GM23338 (cell line): Measurements from ENCODE around the gene ETFA. TPM values are rescaled to one million over a fixed set of nuclear protein-coding genes. Genes with fewer than 3 reads are reported as not detected.

Experiments
- ATAC-seq: fragments of 200-7000 bp; cut with Tn5 transposase; 3 replicates; pipeline ENCODE4 v1.9.1; 2020
- DNase-seq: peaks from one replicate; pipeline ENCODE4 v3.0.0-alpha.2; 2015; ENCODE audit warnings: low spot score
- H2AFZ ChIP-seq: fragments of 200-600 bp; sonication (generic); 2 replicates; pipeline ENCODE4 v1.8.0; 2016; ENCODE audit warnings: antibody characterized with exemption, mild to moderate bottlenecking, moderate library complexity
- H3F3A ChIP-seq: fragments of 200-600 bp; sonication (generic); replicated peaks from 2 replicates; pipeline ENCODE4 v1.8.0; 2017; ENCODE audit warnings: antibody characterized with exemption, mixed run types, low read depth
- H3K27ac ChIP-seq: fragments of 200-600 bp; sonication (generic); 2 replicates; pipeline ENCODE4 v1.6.1; 2016; ENCODE audit warnings: low read depth
- H3K27me3 ChIP-seq: fragments of 200-600 bp; sonication (generic); 2 replicates; pipeline ENCODE4 v1.8.0; 2016; ENCODE audit warnings: mild to moderate bottlenecking, mixed run types, moderate library complexity; ENCODE audit not compliant: insufficient read depth
- H3K36me3 ChIP-seq: fragments of 200-600 bp; sonication (generic); 2 replicates; pipeline ENCODE4 v1.8.0; 2016; ENCODE audit warnings: mild to moderate bottlenecking; ENCODE audit not compliant: insufficient read depth
- H3K4me1 ChIP-seq: fragments of 200-600 bp; sonication (generic); 2 replicates; pipeline ENCODE4 v1.8.0; 2016; ENCODE audit warnings: mild to moderate bottlenecking, moderate library complexity; ENCODE audit not compliant: insufficient read depth
- H3K4me2 ChIP-seq: fragments of 200-600 bp; sonication (generic); 2 replicates; pipeline ENCODE4 v1.7.1; 2017; ENCODE audit warnings: mixed run types
- H3K4me3 ChIP-seq: fragments of 200-600 bp; sonication (generic); 2 replicates; pipeline ENCODE4 v1.6.1; 2016; ENCODE audit warnings: mixed run types
- H3K79me2 ChIP-seq: fragments of 200-600 bp; sonication (generic); replicated peaks from 2 replicates; pipeline ENCODE4 v1.8.0; 2017; ENCODE audit warnings: mild to moderate bottlenecking; ENCODE audit not compliant: insufficient read depth
- H3K9me2 ChIP-seq: fragments of 200-600 bp; sonication (generic); 2 replicates; pipeline ENCODE4 v1.8.0; 2017; ENCODE audit not compliant: insufficient read depth
- H4K20me1 ChIP-seq: fragments of 200-600 bp; sonication (generic); replicated peaks from 2 replicates; pipeline ENCODE4 v1.8.0; 2017; ENCODE audit warnings: mild to moderate bottlenecking; ENCODE audit not compliant: insufficient read depth
- H3K27ac Mint-ChIP-seq: 2 replicates; pipeline ENCODE4 v1.8.0; 2020; ENCODE audit warnings: inconsistent platforms, mild to moderate bottlenecking, moderate library complexity, mixed read lengths
- H3K27me3 Mint-ChIP-seq: 3 replicates; pipeline ENCODE4 v1.8.0; 2022; ENCODE audit warnings: low read depth, mild to moderate bottlenecking, moderate library complexity, mixed read lengths, inconsistent platforms; ENCODE audit not compliant: insufficient read depth, poor library complexity
- H3K36me3 Mint-ChIP-seq: 3 replicates; pipeline ENCODE4 v1.8.0; 2021; ENCODE audit warnings: low read depth, mild to moderate bottlenecking, inconsistent platforms, moderate library complexity, mixed read lengths
- H3K4me1 Mint-ChIP-seq: 3 replicates; pipeline ENCODE4 v1.8.0; 2020; ENCODE audit warnings: mild to moderate bottlenecking, inconsistent platforms, mixed read lengths
- H3K4me3 Mint-ChIP-seq: 3 replicates; pipeline ENCODE4 v1.8.0; 2021; ENCODE audit warnings: moderate library complexity, mild to moderate bottlenecking, inconsistent platforms, mixed read lengths
- H3K9me3 Mint-ChIP-seq: 3 replicates; pipeline ENCODE4 v1.8.0; 2020; ENCODE audit warnings: moderate library complexity, mild to moderate bottlenecking, inconsistent platforms, mixed read lengths
- CREB1 ChIP-seq: fragments of 250-450 bp; sonication (Bioruptor Pico); IDR thresholded peaks from 2 replicates; pipeline ENCODE4 v1.5.0; 2020; ENCODE audit warnings: low read depth, mild to moderate bottlenecking, moderate library complexity
- EZH2 ChIP-seq: fragments of 200-600 bp; sonication (generic); IDR thresholded peaks from one replicate; pipeline ENCODE4 v1.8.0; 2017; ENCODE audit warnings: antibody characterized with exemption, mild to moderate bottlenecking, low read depth; ENCODE audit not compliant: unreplicated experiment
- EZH2phosphoT487 ChIP-seq: fragments of 200-600 bp; sonication (generic); IDR thresholded peaks from one replicate; pipeline ENCODE4 v1.8.1; 2018; ENCODE audit warnings: antibody characterized with exemption; ENCODE audit not compliant: unreplicated experiment
- JUNB ChIP-seq: IDR thresholded peaks from one replicate; pipeline ENCODE4 v1.6.1; 2016; ENCODE audit warnings: antibody characterized with exemption; ENCODE audit not compliant: unreplicated experiment
- NANOG ChIP-seq: IDR thresholded peaks from 2 replicates; pipeline ENCODE4 v1.6.1; 2016; ENCODE audit warnings: antibody characterized with exemption, borderline replicate concordance
- POLR2AphosphoS5 ChIP-seq: IDR thresholded peaks from 2 replicates; pipeline ENCODE4 v1.6.1; 2016; ENCODE audit warnings: antibody characterized with exemption, low read depth
- STAT1 ChIP-seq: IDR thresholded peaks from one replicate; pipeline ENCODE4 v1.6.1; 2016; ENCODE audit warnings: antibody characterized with exemption; ENCODE audit not compliant: unreplicated experiment
- ZNF114 ChIP-seq: fragments of 250-450 bp; sonication (Bioruptor Pico); IDR thresholded peaks from 2 replicates; pipeline ENCODE4 v1.5.0; 2020; ENCODE audit warnings: mild to moderate bottlenecking, moderate library complexity
- ZNF331 ChIP-seq: fragments of 250-450 bp; sonication (Bioruptor Pico); IDR thresholded peaks from 2 replicates; pipeline ENCODE4 v1.5.0; 2020; ENCODE audit warnings: low read depth, mild to moderate bottlenecking, moderate library complexity
- polyA plus RNA-seq: library from polyadenylated mRNA; unstranded; fragments of >200 nt; fragmentation: Nextera tagmentation; extraction: Ambion mirVana; gene quantifications from 2 replicates; pipeline ENCODE4 v1.2.1, GENCODE V29; 2016
- total RNA-seq: library from RNA; depleted of rRNA; stranded (reverse); fragments of >200 nt; shearing (Covaris generic); gene quantifications from 2 replicates; pipeline ENCODE4 v1.2.3, GENCODE V29; 2014
- TF ChIP-seq, protein P1 (sequence below): IDR thresholded peaks from one replicate; pipeline ENCODE4 v1.6.1; 2018; ENCODE audit warnings: antibody characterized with exemption; ENCODE audit not compliant: unreplicated experiment
- TF ChIP-seq, protein P2 (sequence below): fragments of 250-450 bp; sonication (Bioruptor Pico); IDR thresholded peaks from 2 replicates; pipeline ENCODE4 v1.5.0; 2020; ENCODE audit warnings: mild to moderate bottlenecking, moderate library complexity
- TF ChIP-seq, protein P3 (sequence below), 2 experiments: fragments of 200-600 bp in 1 of 2; sonication (generic) in 1 of 2; conservative IDR thresholded peaks; 2 replicates each; pipeline versions ENCODE4 v1.5.1 to v1.6.1; 2016 to 2017; ENCODE audit warnings: antibody characterized with exemption in 2 of 2, low read depth in 2 of 2, mild to moderate bottlenecking in 2 of 2, moderate library complexity in 1 of 2
- TF ChIP-seq, protein P4 (sequence below): IDR thresholded peaks from 2 replicates; pipeline ENCODE4 v1.6.1; 2016; ENCODE audit warnings: antibody characterized with exemption

ETFA gene
- total and polyA plus RNA-seq, 2 experiments from 2014 or later, result 52.9 to 69.1 TPM

DNA sequence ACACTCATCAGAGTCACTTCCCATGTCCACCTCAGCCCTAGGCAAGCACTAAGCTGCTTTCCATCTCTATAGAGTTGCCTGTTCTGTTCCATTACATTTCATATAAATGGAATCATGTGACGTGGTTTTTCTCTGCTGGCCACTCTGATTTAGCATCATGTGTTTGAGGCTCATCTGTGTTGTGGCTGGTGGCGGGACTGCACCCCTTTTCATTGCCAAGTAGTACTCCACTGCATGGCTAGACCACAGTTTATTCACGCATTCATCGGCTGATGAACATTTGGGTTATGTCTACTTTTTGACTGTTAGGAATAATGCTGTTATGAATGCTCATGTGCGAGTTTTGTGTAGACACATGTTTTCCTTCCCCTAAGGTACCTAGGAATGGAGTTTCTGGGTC, 136.6 kb downstream of the ETFA start:
- Mint-ChIP-seq H3K27me3 (peaks cover 20% of the 10 kb centered on the region), H3K9me3 (no peaks in the 10 kb centered on the region), H3K36me3 (no peaks in the 10 kb centered on the region; the same call in 2 of the 3 replicates), H3K4me3 (no peak overlapping the region), H3K4me1 (peaks cover 4% of the 10 kb centered on the region; the same call in 1 of the 3 replicates), H3K27ac (no peak overlapping the region)
- ATAC-seq (no peak), DNase-seq (no peak)
- Histone ChIP-seq H3K27ac (no peak overlapping the region), H3K79me2 (no peaks in the 10 kb centered on the region), H3F3A (no peaks in the 10 kb centered on the region), H3K4me1 (no peaks in the 10 kb centered on the region), H3K4me2 (no peak overlapping the region), H3K4me3 (no peak overlapping the region), H3K27me3 (no peaks in the 10 kb centered on the region), H2AFZ (no peak overlapping the region), H3K36me3 (no peaks in the 10 kb centered on the region), H3K9me2 (no peaks in the 10 kb centered on the region), H4K20me1 (no peaks in the 10 kb centered on the region)
- TF ChIP-seq, protein P1, sequence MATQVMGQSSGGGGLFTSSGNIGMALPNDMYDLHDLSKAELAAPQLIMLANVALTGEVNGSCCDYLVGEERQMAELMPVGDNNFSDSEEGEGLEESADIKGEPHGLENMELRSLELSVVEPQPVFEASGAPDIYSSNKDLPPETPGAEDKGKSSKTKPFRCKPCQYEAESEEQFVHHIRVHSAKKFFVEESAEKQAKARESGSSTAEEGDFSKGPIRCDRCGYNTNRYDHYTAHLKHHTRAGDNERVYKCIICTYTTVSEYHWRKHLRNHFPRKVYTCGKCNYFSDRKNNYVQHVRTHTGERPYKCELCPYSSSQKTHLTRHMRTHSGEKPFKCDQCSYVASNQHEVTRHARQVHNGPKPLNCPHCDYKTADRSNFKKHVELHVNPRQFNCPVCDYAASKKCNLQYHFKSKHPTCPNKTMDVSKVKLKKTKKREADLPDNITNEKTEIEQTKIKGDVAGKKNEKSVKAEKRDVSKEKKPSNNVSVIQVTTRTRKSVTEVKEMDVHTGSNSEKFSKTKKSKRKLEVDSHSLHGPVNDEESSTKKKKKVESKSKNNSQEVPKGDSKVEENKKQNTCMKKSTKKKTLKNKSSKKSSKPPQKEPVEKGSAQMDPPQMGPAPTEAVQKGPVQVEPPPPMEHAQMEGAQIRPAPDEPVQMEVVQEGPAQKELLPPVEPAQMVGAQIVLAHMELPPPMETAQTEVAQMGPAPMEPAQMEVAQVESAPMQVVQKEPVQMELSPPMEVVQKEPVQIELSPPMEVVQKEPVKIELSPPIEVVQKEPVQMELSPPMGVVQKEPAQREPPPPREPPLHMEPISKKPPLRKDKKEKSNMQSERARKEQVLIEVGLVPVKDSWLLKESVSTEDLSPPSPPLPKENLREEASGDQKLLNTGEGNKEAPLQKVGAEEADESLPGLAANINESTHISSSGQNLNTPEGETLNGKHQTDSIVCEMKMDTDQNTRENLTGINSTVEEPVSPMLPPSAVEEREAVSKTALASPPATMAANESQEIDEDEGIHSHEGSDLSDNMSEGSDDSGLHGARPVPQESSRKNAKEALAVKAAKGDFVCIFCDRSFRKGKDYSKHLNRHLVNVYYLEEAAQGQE, result no peak
- TF ChIP-seq ZNF331 (CRISPR knock-in tag) (no peak), STAT1 (no peak), EZH2phosphoT487 (no peak), JUNB (no peak), ZNF114 (no peak), EZH2 (no peak), POLR2AphosphoS5 (no peak), CREB1 (CRISPR knock-in tag) (no peak), NANOG (no peak)
- TF ChIP-seq, protein P2, sequence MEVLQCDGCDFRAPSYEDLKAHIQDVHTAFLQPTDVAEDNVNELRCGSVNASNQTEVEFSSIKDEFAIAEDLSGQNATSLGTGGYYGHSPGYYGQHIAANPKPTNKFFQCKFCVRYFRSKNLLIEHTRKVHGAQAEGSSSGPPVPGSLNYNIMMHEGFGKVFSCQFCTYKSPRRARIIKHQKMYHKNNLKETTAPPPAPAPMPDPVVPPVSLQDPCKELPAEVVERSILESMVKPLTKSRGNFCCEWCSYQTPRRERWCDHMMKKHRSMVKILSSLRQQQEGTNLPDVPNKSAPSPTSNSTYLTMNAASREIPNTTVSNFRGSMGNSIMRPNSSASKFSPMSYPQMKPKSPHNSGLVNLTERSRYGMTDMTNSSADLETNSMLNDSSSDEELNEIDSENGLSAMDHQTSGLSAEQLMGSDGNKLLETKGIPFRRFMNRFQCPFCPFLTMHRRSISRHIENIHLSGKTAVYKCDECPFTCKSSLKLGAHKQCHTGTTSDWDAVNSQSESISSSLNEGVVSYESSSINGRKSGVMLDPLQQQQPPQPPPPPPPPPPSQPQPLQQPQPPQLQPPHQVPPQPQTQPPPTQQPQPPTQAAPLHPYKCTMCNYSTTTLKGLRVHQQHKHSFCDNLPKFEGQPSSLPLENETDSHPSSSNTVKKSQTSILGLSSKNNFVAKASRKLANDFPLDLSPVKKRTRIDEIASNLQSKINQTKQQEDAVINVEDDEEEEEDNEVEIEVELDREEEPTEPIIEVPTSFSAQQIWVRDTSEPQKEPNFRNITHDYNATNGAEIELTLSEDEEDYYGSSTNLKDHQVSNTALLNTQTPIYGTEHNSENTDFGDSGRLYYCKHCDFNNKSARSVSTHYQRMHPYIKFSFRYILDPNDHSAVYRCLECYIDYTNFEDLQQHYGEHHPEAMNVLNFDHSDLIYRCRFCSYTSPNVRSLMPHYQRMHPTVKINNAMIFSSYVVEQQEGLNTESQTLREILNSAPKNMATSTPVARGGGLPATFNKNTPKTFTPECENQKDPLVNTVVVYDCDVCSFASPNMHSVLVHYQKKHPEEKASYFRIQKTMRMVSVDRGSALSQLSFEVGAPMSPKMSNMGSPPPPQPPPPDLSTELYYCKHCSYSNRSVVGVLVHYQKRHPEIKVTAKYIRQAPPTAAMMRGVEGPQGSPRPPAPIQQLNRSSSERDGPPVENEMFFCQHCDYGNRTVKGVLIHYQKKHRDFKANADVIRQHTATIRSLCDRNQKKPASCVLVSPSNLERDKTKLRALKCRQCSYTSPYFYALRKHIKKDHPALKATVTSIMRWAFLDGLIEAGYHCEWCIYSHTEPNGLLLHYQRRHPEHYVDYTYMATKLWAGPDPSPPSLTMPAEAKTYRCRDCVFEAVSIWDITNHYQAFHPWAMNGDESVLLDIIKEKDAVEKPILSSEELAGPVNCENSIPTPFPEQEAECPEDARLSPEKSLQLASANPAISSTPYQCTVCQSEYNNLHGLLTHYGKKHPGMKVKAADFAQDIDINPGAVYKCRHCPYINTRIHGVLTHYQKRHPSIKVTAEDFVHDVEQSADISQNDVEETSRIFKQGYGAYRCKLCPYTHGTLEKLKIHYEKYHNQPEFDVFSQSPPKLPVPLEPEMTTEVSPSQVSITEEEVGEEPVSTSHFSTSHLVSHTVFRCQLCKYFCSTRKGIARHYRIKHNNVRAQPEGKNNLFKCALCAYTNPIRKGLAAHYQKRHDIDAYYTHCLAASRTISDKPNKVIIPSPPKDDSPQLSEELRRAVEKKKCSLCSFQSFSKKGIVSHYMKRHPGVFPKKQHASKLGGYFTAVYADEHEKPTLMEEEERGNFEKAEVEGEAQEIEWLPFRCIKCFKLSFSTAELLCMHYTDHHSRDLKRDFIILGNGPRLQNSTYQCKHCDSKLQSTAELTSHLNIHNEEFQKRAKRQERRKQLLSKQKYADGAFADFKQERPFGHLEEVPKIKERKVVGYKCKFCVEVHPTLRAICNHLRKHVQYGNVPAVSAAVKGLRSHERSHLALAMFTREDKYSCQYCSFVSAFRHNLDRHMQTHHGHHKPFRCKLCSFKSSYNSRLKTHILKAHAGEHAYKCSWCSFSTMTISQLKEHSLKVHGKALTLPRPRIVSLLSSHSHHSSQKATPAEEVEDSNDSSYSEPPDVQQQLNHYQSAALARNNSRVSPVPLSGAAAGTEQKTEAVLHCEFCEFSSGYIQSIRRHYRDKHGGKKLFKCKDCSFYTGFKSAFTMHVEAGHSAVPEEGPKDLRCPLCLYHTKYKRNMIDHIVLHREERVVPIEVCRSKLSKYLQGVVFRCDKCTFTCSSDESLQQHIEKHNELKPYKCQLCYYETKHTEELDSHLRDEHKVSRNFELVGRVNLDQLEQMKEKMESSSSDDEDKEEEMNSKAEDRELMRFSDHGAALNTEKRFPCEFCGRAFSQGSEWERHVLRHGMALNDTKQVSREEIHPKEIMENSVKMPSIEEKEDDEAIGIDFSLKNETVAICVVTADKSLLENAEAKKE (CRISPR knock-in tag), result no peak
- TF ChIP-seq, protein P3, sequence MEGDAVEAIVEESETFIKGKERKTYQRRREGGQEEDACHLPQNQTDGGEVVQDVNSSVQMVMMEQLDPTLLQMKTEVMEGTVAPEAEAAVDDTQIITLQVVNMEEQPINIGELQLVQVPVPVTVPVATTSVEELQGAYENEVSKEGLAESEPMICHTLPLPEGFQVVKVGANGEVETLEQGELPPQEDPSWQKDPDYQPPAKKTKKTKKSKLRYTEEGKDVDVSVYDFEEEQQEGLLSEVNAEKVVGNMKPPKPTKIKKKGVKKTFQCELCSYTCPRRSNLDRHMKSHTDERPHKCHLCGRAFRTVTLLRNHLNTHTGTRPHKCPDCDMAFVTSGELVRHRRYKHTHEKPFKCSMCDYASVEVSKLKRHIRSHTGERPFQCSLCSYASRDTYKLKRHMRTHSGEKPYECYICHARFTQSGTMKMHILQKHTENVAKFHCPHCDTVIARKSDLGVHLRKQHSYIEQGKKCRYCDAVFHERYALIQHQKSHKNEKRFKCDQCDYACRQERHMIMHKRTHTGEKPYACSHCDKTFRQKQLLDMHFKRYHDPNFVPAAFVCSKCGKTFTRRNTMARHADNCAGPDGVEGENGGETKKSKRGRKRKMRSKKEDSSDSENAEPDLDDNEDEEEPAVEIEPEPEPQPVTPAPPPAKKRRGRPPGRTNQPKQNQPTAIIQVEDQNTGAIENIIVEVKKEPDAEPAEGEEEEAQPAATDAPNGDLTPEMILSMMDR (conservative IDR thresholded peaks at IDR 0.05; ENCODE audit: low read depth in 2 of 2), result no peak
- TF ChIP-seq, protein P4, sequence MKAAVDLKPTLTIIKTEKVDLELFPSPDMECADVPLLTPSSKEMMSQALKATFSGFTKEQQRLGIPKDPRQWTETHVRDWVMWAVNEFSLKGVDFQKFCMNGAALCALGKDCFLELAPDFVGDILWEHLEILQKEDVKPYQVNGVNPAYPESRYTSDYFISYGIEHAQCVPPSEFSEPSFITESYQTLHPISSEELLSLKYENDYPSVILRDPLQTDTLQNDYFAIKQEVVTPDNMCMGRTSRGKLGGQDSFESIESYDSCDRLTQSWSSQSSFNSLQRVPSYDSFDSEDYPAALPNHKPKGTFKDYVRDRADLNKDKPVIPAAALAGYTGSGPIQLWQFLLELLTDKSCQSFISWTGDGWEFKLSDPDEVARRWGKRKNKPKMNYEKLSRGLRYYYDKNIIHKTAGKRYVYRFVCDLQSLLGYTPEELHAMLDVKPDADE, result no peak
